Bronchial epithelial cell (primary cell): ENCODE data around the gene ANGEL1. TPM values are rescaled to one million over a fixed set of nuclear protein-coding genes. Genes with fewer than 3 reads are reported as not detected.

ENCODE experiments used
- DNase-seq: peaks from one replicate; pipeline ENCODE4 v3.0.0-alpha.2; 2010; ENCODE audit warnings: low read depth
- FAIRE-seq: peaks from 2 replicates; lab custom pipeline; 2011; peaks lifted over from hg19 to GRCh38; lab: Jason Lieb, UNC
- H3K27me3 ChIP-seq: 2 replicates; pipeline ENCODE4 v1.5.1; 2011; ENCODE audit warnings: low read length; ENCODE audit not compliant: control insufficient read depth, insufficient read depth
- H3K36me3 ChIP-seq: 2 replicates; pipeline ENCODE4 v1.5.1; 2011; ENCODE audit warnings: low read length; ENCODE audit not compliant: control insufficient read depth, insufficient read depth
- H3K4me3 ChIP-seq: 2 replicates; pipeline ENCODE4 v1.5.1; 2011; ENCODE audit warnings: mild to moderate bottlenecking, low read depth, low read length, control low read depth
- total RNA-seq: library from RNA; depleted of rRNA; stranded (reverse); fragments of >200 nt; gene quantifications from 2 replicates; pipeline ENCODE4 v1.2.1, GENCODE V29; 2014
- TF ChIP-seq, protein P1 (sequence below): IDR thresholded peaks from 2 replicates; pipeline ENCODE4 v1.5.1; 2011; ENCODE audit warnings: mild to moderate bottlenecking, moderate library complexity, low read length, control low read depth, inconsistent platforms; ENCODE audit not compliant: insufficient read depth, severe bottlenecking

ANGEL1 gene
- total RNA-seq, 1 donor from 2014 or later, result 6.1 TPM

DNA sequence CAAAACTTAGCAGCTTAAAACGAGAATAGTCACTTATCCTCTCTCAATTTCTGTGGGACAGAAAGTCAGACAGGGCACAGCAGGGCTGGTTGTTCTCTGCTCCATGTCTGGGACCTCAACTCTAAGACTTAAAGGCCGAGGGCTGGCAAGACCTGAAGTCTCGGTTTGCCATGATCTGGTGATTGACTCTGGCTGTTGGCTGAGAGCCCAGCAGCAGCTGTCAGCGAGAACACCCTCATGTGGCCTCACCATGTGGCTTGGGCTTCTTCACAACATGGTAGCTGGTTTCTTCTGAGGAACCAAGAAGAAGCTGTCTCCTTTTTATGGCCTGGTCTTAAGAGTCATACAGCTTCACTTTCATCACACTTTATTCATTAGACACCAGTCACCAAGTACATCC is 53.1 kb downstream of the ANGEL1 start:
- Histone ChIP-seq H3K36me3 (no peaks in the 10 kb centered on the region), H3K4me3 (no peak overlapping the region), H3K27me3 (peaks cover 9% of the 10 kb centered on the region)
- TF ChIP-seq, protein P1, sequence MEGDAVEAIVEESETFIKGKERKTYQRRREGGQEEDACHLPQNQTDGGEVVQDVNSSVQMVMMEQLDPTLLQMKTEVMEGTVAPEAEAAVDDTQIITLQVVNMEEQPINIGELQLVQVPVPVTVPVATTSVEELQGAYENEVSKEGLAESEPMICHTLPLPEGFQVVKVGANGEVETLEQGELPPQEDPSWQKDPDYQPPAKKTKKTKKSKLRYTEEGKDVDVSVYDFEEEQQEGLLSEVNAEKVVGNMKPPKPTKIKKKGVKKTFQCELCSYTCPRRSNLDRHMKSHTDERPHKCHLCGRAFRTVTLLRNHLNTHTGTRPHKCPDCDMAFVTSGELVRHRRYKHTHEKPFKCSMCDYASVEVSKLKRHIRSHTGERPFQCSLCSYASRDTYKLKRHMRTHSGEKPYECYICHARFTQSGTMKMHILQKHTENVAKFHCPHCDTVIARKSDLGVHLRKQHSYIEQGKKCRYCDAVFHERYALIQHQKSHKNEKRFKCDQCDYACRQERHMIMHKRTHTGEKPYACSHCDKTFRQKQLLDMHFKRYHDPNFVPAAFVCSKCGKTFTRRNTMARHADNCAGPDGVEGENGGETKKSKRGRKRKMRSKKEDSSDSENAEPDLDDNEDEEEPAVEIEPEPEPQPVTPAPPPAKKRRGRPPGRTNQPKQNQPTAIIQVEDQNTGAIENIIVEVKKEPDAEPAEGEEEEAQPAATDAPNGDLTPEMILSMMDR, result no peak
- DNase-seq (no peak), FAIRE-seq (no peak)

DNA sequence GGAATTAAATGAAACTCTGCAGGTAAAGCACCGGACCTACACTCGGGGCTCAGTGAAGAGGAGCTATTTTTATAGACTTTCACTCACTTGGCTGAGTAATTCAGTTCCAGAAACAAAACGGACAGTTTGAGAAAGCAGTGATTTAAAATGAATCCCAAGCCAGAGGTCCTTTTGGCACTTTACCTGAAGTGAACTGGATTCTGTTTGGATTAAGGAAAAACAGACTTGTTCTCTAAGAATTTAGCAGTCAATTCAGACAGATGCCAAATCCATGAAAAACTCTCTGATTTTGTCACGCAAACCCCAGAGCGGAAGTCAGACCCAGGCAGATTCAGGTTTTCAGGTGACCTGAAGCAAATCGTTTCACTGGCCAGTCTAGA is 56.3 kb downstream of the ANGEL1 start:
- no peak for FAIRE-seq
- Histone ChIP-seq H3K27me3 (peaks cover 5% of the 10 kb centered on the region), H3K36me3 (no peaks in the 10 kb centered on the region), H3K4me3 (no peak overlapping the region)
- TF ChIP-seq, protein P1, result no peak
- no peak for DNase-seq

DNA sequence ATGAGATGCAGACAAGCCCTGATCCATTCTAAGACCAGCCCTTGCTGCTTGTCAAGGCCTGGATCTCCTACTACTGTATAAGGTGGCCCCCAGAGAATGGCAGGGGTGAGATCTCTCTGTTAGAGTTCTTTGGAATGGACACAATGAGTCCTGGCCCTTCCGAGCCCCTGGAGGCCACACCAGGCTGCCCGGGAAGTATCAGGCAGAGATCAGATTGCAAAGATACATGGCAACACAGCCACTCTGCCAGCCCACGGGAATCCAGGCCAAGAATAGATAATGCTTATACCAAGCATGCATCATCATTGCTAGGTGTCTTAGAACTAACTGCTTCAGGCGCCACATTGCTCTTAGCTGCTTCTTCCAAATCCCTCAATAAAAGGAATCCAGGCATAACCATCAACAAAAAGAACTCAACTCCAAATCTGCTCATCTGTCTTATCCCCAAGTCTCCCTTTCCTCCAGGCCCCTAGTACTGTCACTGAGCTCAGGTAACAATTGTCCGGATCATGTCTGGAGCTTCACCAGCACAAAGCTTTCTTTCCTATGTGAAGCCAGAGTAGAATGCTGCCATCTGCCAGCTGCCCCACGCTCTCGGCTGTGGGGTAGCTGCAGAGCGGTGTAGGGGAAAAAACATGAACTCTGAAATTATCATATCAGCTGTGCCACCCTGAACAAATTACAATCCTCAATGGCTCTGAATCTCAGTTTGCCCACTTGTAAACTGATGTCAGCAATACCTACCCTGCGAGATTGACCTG is 56.9 kb downstream of the ANGEL1 start:
- TF ChIP-seq, protein P1, result no peak
- H3K27me3 ChIP-seq, result peaks cover 3% of the 10 kb centered on the region
- no peak for FAIRE-seq

DNA sequence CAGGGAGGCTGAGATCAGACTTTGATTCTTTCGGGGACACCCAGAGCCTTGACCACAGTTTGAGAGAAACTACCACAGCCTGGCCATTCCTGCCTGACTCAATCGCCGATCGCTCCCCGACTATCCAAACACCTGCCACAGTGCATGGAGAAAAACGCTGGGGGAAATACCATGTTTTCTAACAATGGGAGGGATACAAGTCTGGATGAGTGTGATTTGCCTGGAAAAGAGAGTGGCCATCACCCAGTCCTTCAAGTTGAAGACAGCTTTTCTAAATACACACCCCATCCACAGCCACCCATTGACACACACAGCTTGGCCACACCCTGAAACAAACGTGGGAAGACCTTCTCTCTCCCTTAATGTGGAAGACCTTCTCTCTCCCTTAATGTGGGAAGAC is 58.1 kb downstream of the ANGEL1 start:
- DNase-seq, result no peak
- TF ChIP-seq, protein P1, result no peak

More for the DNA sequence above, 56.9 kb downstream of the ANGEL1 start:
- Histone ChIP-seq H3K36me3 (no peaks in the 10 kb centered on the region), H3K4me3 (no peak overlapping the region)
- DNase-seq, result no peak

DNA sequence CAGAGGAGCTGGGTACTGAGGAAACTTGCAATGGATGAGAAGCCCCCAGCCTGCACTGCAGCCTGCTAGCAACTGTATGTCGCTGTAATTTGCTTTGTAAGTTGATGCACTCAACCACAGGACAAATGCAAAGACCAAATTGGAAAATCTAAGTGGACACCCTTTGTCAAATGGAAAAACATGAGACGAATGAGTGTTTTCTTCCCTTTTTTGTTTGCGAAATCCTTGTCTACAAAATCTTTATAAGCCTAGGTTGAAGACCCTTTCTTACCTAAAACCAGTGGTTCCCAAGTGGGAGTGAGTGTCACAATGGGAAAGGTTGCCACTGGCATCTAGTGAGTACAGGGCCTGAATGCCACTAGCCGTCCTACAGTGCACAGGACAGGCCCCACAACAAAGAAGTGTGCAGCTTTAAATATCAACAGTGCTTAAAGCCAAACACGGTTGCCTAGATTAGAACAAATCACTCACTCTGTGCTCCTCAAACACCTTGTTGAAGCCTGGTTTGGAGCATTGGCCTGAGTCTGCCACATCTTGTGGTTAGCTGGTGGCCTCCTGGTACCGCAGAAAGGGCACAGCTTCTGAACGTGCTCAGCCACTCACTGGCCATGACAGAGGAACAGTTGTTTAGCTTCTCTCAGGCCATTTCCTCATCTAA is 59.0 kb downstream of the ANGEL1 start:
- TF ChIP-seq, protein P1, result no peak
- FAIRE-seq (peak; percentile 40), DNase-seq (no peak)
- Histone ChIP-seq H3K4me3 (no peak overlapping the region), H3K36me3 (no peaks in the 10 kb centered on the region), H3K27me3 (no peaks in the 10 kb centered on the region)

More for the DNA sequence above, 58.1 kb downstream of the ANGEL1 start:
- H3K36me3 ChIP-seq, result no peaks in the 10 kb centered on the region
- FAIRE-seq, result peak; percentile 76
- no peak overlapping the region for H3K4me3 ChIP-seq
- no peaks in the 10 kb centered on the region for H3K27me3 ChIP-seq
